Fibroblast of villous mesenchyme (primary cell): ENCODE measurements around the gene FAM118A. TPM values are rescaled to one million over a fixed set of nuclear protein-coding genes. Genes with fewer than 3 reads are reported as not detected.

Experiments used
- DNase-seq: peaks from one replicate; pipeline ENCODE4 v3.0.0-alpha.2; 2010; ENCODE audit warnings: low read depth
- H3K4me3 ChIP-seq: 2 replicates; pipeline ENCODE4 v1.5.1; 2011; ENCODE audit warnings: low read depth, mild to moderate bottlenecking, low read length
- CTCF ChIP-seq: IDR thresholded peaks from 2 replicates; pipeline ENCODE4 v1.5.1; 2012; ENCODE audit warnings: low read depth, mild to moderate bottlenecking, low read length; ENCODE audit not compliant: insufficient read depth
- total RNA-seq: library from RNA; depleted of rRNA; stranded (reverse); fragments of >200 nt; gene quantifications from 2 replicates; pipeline ENCODE4 v1.2.3, GENCODE V29; 2012

The FAM118A gene
- total RNA-seq, 1 donor: 20.7 TPM

DNA sequence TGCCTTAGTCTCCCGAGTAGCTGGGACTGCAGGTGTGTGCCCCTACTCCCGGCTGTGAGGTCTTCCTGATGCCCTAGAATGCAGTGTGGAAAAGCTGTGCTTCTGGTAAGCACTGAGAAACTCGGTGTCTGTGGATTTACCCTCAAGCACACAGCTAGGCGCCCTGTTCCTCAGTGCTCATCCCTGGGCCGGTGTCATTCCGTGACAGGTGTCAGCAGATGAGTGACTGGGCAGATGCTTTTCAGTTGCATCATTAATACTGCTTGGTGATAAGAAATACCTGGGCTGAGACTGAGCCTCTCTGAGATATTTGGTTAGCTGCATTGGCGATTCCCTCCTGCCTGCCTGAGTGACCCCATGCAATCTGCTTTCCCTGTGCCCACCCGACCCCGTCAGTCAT, 21.8 kb downstream of the FAM118A start:
- DNase-seq: no peak
- no peak overlapping the region for H3K4me3 ChIP-seq
- no peak for TF ChIP-seq CTCF

- no peak for TF ChIP-seq CTCF
- H3K4me3 ChIP-seq: no peak overlapping the region
- no peak for DNase-seq
Observed at GRCh38 chr22:45332001-45332400, 22.3 kb downstream of the FAM118A start.

DNA sequence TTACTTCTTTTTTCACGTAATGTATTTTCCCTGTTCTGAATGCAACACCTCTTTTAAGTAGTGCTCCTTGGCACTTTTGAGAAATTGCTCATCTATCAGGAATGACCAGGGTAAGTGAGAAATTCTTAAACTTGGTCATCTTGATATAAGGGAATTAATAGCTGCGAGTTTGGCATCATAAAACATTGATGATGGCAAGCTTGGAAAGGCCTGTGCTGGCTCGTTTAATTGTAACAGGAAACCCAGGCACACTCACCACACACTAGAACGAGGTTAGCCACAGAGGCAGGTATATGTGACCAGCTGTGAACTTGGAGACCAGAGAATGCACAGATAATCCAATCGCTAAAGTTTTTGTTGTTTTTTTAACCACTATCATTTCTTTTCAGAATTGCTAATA, 24.3 kb downstream of the FAM118A start:
- H3K4me3 ChIP-seq: no peak overlapping the region
- no peak for DNase-seq
- TF ChIP-seq CTCF: no peak

DNA sequence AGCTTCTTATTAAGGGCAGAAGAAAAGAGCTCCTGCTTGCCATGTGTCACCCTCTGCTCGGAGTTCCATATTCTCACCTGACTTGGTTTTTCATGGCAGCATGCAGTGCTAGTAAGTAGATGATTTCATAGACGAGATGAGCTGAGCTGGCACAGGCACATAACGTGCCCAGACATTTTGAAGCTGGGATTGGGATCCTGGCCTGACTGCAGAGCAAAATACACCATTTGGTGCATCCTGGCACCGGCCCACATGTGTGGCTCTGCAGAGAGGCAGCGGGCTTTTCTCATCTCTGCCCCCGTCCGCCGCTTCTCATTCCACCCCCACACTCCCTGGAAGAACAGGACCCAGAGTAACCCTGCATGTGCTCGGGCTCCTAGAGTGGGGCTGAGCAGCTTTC, 24.8 kb downstream of the FAM118A start:
- TF ChIP-seq CTCF: no peak
- no peak for DNase-seq
- no peak overlapping the region for H3K4me3 ChIP-seq

DNA sequence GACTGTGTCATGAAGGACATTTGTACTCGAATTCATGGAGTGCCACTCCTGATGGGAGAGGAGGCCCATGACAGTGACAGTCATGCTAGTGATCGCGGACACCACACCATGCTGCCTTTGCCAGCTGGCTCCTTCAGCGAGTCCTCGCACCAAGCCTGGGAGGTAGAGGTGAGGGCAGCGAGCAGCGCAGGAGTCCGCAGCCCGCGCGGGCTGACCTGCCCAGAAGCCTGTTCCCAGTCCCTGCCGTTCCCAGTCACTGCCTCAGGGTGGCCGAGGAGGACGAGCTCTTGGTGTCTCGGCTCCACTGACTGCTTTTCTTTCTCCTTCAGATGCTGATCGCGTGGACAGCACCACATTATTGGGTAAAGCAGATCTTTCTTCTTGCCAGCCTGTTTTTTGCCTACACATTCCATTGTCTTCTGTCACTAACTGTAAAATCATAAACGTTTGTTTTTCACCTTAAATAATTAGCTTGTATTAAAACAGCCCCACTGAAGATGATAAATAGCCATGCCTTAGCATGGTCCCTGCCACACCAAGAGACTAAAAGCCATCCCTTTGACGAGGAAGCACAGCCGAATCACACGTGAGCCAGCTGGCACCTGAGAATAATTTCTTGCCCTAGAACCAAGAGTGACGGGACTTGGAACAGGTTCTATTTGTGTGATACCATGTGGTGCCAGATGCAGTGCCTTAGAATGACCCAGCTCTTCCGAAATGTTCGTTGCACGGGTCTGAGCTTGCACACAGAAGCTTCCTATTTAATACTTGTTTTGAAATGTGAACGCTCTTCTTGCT, 25.5 kb downstream of the FAM118A start:
- TF ChIP-seq CTCF: peak; percentile 21
- DNase-seq: peak; percentile 14
- no peak overlapping the region for H3K4me3 ChIP-seq

- no peak for TF ChIP-seq CTCF
- DNase-seq: no peak
- no peak overlapping the region for H3K4me3 ChIP-seq
Observed at GRCh38 chr22:45335854-45336522, 26.3 kb downstream of the FAM118A start.
